GM23338 (cell line): ENCODE data around the gene SERPINA5. TPM values are rescaled to one million over a fixed set of nuclear protein-coding genes. Genes with fewer than 3 reads are reported as not detected.

Experiments
- ATAC-seq: fragments of 200-7000 bp; cut with Tn5 transposase; 3 replicates; pipeline ENCODE4 v1.9.1; 2020
- DNase-seq: peaks from one replicate; pipeline ENCODE4 v3.0.0-alpha.2; 2015; ENCODE audit warnings: low spot score
- H2AFZ ChIP-seq: fragments of 200-600 bp; sonication (generic); 2 replicates; pipeline ENCODE4 v1.8.0; 2016; ENCODE audit warnings: antibody characterized with exemption, mild to moderate bottlenecking, moderate library complexity
- H3F3A ChIP-seq: fragments of 200-600 bp; sonication (generic); replicated peaks from 2 replicates; pipeline ENCODE4 v1.8.0; 2017; ENCODE audit warnings: antibody characterized with exemption, mixed run types, low read depth
- H3K27ac ChIP-seq: fragments of 200-600 bp; sonication (generic); 2 replicates; pipeline ENCODE4 v1.6.1; 2016; ENCODE audit warnings: low read depth
- H3K27me3 ChIP-seq: fragments of 200-600 bp; sonication (generic); 2 replicates; pipeline ENCODE4 v1.8.0; 2016; ENCODE audit warnings: mild to moderate bottlenecking, mixed run types, moderate library complexity; ENCODE audit not compliant: insufficient read depth
- H3K36me3 ChIP-seq: fragments of 200-600 bp; sonication (generic); 2 replicates; pipeline ENCODE4 v1.8.0; 2016; ENCODE audit warnings: mild to moderate bottlenecking; ENCODE audit not compliant: insufficient read depth
- H3K4me1 ChIP-seq: fragments of 200-600 bp; sonication (generic); 2 replicates; pipeline ENCODE4 v1.8.0; 2016; ENCODE audit warnings: mild to moderate bottlenecking, moderate library complexity; ENCODE audit not compliant: insufficient read depth
- H3K4me2 ChIP-seq: fragments of 200-600 bp; sonication (generic); 2 replicates; pipeline ENCODE4 v1.7.1; 2017; ENCODE audit warnings: mixed run types
- H3K4me3 ChIP-seq: fragments of 200-600 bp; sonication (generic); 2 replicates; pipeline ENCODE4 v1.6.1; 2016; ENCODE audit warnings: mixed run types
- H3K79me2 ChIP-seq: fragments of 200-600 bp; sonication (generic); replicated peaks from 2 replicates; pipeline ENCODE4 v1.8.0; 2017; ENCODE audit warnings: mild to moderate bottlenecking; ENCODE audit not compliant: insufficient read depth
- H3K9me2 ChIP-seq: fragments of 200-600 bp; sonication (generic); 2 replicates; pipeline ENCODE4 v1.8.0; 2017; ENCODE audit not compliant: insufficient read depth
- H4K20me1 ChIP-seq: fragments of 200-600 bp; sonication (generic); replicated peaks from 2 replicates; pipeline ENCODE4 v1.8.0; 2017; ENCODE audit warnings: mild to moderate bottlenecking; ENCODE audit not compliant: insufficient read depth
- H3K27ac Mint-ChIP-seq: 2 replicates; pipeline ENCODE4 v1.8.0; 2020; ENCODE audit warnings: inconsistent platforms, mild to moderate bottlenecking, moderate library complexity, mixed read lengths
- H3K27me3 Mint-ChIP-seq: 3 replicates; pipeline ENCODE4 v1.8.0; 2022; ENCODE audit warnings: low read depth, mild to moderate bottlenecking, moderate library complexity, mixed read lengths, inconsistent platforms; ENCODE audit not compliant: insufficient read depth, poor library complexity
- H3K36me3 Mint-ChIP-seq: 3 replicates; pipeline ENCODE4 v1.8.0; 2021; ENCODE audit warnings: low read depth, mild to moderate bottlenecking, inconsistent platforms, moderate library complexity, mixed read lengths
- H3K4me1 Mint-ChIP-seq: 3 replicates; pipeline ENCODE4 v1.8.0; 2020; ENCODE audit warnings: mild to moderate bottlenecking, inconsistent platforms, mixed read lengths
- H3K4me3 Mint-ChIP-seq: 3 replicates; pipeline ENCODE4 v1.8.0; 2021; ENCODE audit warnings: moderate library complexity, mild to moderate bottlenecking, inconsistent platforms, mixed read lengths
- H3K9me3 Mint-ChIP-seq: 3 replicates; pipeline ENCODE4 v1.8.0; 2020; ENCODE audit warnings: moderate library complexity, mild to moderate bottlenecking, inconsistent platforms, mixed read lengths
- CREB1 ChIP-seq: fragments of 250-450 bp; sonication (Bioruptor Pico); IDR thresholded peaks from 2 replicates; pipeline ENCODE4 v1.5.0; 2020; ENCODE audit warnings: low read depth, mild to moderate bottlenecking, moderate library complexity
- CTCF ChIP-seq, 2 experiments: fragments of 200-600 bp in 1 of 2; sonication (generic) in 1 of 2; conservative IDR thresholded peaks; 2 replicates each; pipeline versions ENCODE4 v1.5.1 to v1.6.1; 2016 to 2017; ENCODE audit warnings: antibody characterized with exemption in 2 of 2, low read depth in 2 of 2, mild to moderate bottlenecking in 2 of 2, moderate library complexity in 1 of 2
- ETS1 ChIP-seq: IDR thresholded peaks from 2 replicates; pipeline ENCODE4 v1.6.1; 2016; ENCODE audit warnings: antibody characterized with exemption
- EZH2 ChIP-seq: fragments of 200-600 bp; sonication (generic); IDR thresholded peaks from one replicate; pipeline ENCODE4 v1.8.0; 2017; ENCODE audit warnings: antibody characterized with exemption, mild to moderate bottlenecking, low read depth; ENCODE audit not compliant: unreplicated experiment
- EZH2phosphoT487 ChIP-seq: fragments of 200-600 bp; sonication (generic); IDR thresholded peaks from one replicate; pipeline ENCODE4 v1.8.1; 2018; ENCODE audit warnings: antibody characterized with exemption; ENCODE audit not compliant: unreplicated experiment
- JUNB ChIP-seq: IDR thresholded peaks from one replicate; pipeline ENCODE4 v1.6.1; 2016; ENCODE audit warnings: antibody characterized with exemption; ENCODE audit not compliant: unreplicated experiment
- NANOG ChIP-seq: IDR thresholded peaks from 2 replicates; pipeline ENCODE4 v1.6.1; 2016; ENCODE audit warnings: antibody characterized with exemption, borderline replicate concordance
- POLR2AphosphoS5 ChIP-seq: IDR thresholded peaks from 2 replicates; pipeline ENCODE4 v1.6.1; 2016; ENCODE audit warnings: antibody characterized with exemption, low read depth
- STAT1 ChIP-seq: IDR thresholded peaks from one replicate; pipeline ENCODE4 v1.6.1; 2016; ENCODE audit warnings: antibody characterized with exemption; ENCODE audit not compliant: unreplicated experiment
- ZNF114 ChIP-seq: fragments of 250-450 bp; sonication (Bioruptor Pico); IDR thresholded peaks from 2 replicates; pipeline ENCODE4 v1.5.0; 2020; ENCODE audit warnings: mild to moderate bottlenecking, moderate library complexity
- ZNF331 ChIP-seq: fragments of 250-450 bp; sonication (Bioruptor Pico); IDR thresholded peaks from 2 replicates; pipeline ENCODE4 v1.5.0; 2020; ENCODE audit warnings: low read depth, mild to moderate bottlenecking, moderate library complexity
- ZNF462 ChIP-seq: fragments of 250-450 bp; sonication (Bioruptor Pico); IDR thresholded peaks from 2 replicates; pipeline ENCODE4 v1.5.0; 2020; ENCODE audit warnings: mild to moderate bottlenecking, moderate library complexity
- polyA plus RNA-seq: library from polyadenylated mRNA; unstranded; fragments of >200 nt; fragmentation: Nextera tagmentation; extraction: Ambion mirVana; gene quantifications from 2 replicates; pipeline ENCODE4 v1.2.1, GENCODE V29; 2016
- total RNA-seq: library from RNA; depleted of rRNA; stranded (reverse); fragments of >200 nt; shearing (Covaris generic); gene quantifications from 2 replicates; pipeline ENCODE4 v1.2.3, GENCODE V29; 2014
- TF ChIP-seq, protein P1 (sequence below): IDR thresholded peaks from one replicate; pipeline ENCODE4 v1.6.1; 2018; ENCODE audit warnings: antibody characterized with exemption; ENCODE audit not compliant: unreplicated experiment

The SERPINA5 gene
- total and polyA plus RNA-seq, 2 experiments from 2014 or later = 0.81 to 0.90 TPM

DNA sequence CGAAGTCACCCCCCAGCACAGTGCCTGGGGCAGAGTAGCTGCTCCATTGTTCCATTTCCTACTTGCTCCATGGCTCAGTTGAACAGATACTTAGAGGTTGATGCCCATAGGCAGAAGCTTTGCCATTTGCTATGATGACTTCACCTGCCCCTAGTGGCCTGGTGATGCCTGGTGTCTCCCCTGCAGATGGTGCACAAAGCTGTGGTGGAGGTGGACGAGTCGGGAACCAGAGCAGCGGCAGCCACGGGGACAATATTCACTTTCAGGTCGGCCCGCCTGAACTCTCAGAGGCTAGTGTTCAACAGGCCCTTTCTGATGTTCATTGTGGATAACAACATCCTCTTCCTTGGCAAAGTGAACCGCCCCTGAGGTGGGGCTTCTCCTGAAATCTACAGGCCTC is 10.6 kb downstream of the SERPINA5 start:
- DNase-seq (no peak), ATAC-seq (no peak)
- TF ChIP-seq CTCF (conservative IDR thresholded peaks at IDR 0.05; ENCODE audit: low read depth in 2 of 2) (no peak), POLR2AphosphoS5 (no peak), JUNB (no peak), STAT1 (no peak), ZNF331 (CRISPR knock-in tag) (no peak), EZH2 (no peak), NANOG (no peak), ETS1 (no peak), ZNF462 (CRISPR knock-in tag) (no peak), CREB1 (CRISPR knock-in tag) (no peak), ZNF114 (CRISPR knock-in tag) (no peak), EZH2phosphoT487 (no peak)
- TF ChIP-seq, protein P1, sequence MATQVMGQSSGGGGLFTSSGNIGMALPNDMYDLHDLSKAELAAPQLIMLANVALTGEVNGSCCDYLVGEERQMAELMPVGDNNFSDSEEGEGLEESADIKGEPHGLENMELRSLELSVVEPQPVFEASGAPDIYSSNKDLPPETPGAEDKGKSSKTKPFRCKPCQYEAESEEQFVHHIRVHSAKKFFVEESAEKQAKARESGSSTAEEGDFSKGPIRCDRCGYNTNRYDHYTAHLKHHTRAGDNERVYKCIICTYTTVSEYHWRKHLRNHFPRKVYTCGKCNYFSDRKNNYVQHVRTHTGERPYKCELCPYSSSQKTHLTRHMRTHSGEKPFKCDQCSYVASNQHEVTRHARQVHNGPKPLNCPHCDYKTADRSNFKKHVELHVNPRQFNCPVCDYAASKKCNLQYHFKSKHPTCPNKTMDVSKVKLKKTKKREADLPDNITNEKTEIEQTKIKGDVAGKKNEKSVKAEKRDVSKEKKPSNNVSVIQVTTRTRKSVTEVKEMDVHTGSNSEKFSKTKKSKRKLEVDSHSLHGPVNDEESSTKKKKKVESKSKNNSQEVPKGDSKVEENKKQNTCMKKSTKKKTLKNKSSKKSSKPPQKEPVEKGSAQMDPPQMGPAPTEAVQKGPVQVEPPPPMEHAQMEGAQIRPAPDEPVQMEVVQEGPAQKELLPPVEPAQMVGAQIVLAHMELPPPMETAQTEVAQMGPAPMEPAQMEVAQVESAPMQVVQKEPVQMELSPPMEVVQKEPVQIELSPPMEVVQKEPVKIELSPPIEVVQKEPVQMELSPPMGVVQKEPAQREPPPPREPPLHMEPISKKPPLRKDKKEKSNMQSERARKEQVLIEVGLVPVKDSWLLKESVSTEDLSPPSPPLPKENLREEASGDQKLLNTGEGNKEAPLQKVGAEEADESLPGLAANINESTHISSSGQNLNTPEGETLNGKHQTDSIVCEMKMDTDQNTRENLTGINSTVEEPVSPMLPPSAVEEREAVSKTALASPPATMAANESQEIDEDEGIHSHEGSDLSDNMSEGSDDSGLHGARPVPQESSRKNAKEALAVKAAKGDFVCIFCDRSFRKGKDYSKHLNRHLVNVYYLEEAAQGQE = no peak
- H3K27ac ChIP-seq = no peak overlapping the region
- H3K4me1 Mint-ChIP-seq = no peaks in the 10 kb centered on the region
- peaks cover 8% of the 10 kb centered on the region; the same call in 2 of the 3 replicates for H3K36me3 Mint-ChIP-seq
- no peaks in the 10 kb centered on the region for H3F3A ChIP-seq
- no peaks in the 10 kb centered on the region for H3K79me2 ChIP-seq
- H3K4me2 ChIP-seq = no peak overlapping the region
- no peaks in the 10 kb centered on the region for H3K27me3 ChIP-seq
- H3K9me2 ChIP-seq = no peaks in the 10 kb centered on the region
- peaks cover 7% of the 10 kb centered on the region for H3K27me3 Mint-ChIP-seq
- H4K20me1 ChIP-seq = no peaks in the 10 kb centered on the region
- H3K36me3 ChIP-seq = no peaks in the 10 kb centered on the region
- peaks cover 13% of the 10 kb centered on the region for H3K9me3 Mint-ChIP-seq
- H3K4me3 ChIP-seq = no peak overlapping the region
- H2AFZ ChIP-seq = no peak overlapping the region
- no peak overlapping the region for H3K4me3 Mint-ChIP-seq
- no peak overlapping the region for H3K27ac Mint-ChIP-seq
- no peaks in the 10 kb centered on the region for H3K4me1 ChIP-seq
